Measurements from ENCODE around the gene KAZN. TPM values are rescaled to one million over a fixed set of nuclear protein-coding genes. Genes with fewer than 3 reads are reported as not detected.

The KAZN gene
- total RNA-seq, 3 donors from 2014 or later: 12.2 to 16.4 (median 16.2) TPM

GRCh38 chr1:14812189-14812588 lies 213.7 kb downstream of the KAZN start:
- no peak for DNase-seq (ENCODE audit: low spot score in 2 of 2)
- no peak overlapping the region for H3K4me3 ChIP-seq
- H3K9me3 ChIP-seq: peaks cover 1 to 7% of the 10 kb centered on the region in 2 donors
- no peak for TF ChIP-seq CTCF (IDR thresholded peaks at IDR 0.05)
- TF ChIP-seq POLR2AphosphoS5 (IDR thresholded peaks at IDR 0.05): no peak
- TF ChIP-seq POLR2A (IDR thresholded peaks at IDR 0.05): no peak
- intact Hi-C loops (cut with DNase I; ENCODE audit: low total_unique reads): no loop called here
- H3K4me1 ChIP-seq: no peaks in the 10 kb centered on the region
- H3K27me3 ChIP-seq: no peaks in the 10 kb centered on the region
- H3K36me3 ChIP-seq: no peaks in the 10 kb centered on the region
- peak overlapping the region in 1 of 2 donors; percentile 7 for H3K27ac ChIP-seq

- H3K27ac ChIP-seq: no peak overlapping the region
- no peaks in the 10 kb centered on the region for H3K9me3 ChIP-seq
- no peak for DNase-seq (ENCODE audit: low spot score in 2 of 2)
- no peaks in the 10 kb centered on the region for H3K27me3 ChIP-seq
- TF ChIP-seq POLR2A (IDR thresholded peaks at IDR 0.05) (no peak), CTCF (IDR thresholded peaks at IDR 0.05) (no peak), POLR2AphosphoS5 (IDR thresholded peaks at IDR 0.05) (no peak)
- H3K4me1 ChIP-seq: no peaks in the 10 kb centered on the region
- H3K36me3 ChIP-seq: no peaks in the 10 kb centered on the region
- H3K4me3 ChIP-seq: no peak overlapping the region
- intact Hi-C loops (cut with DNase I; ENCODE audit: low total_unique reads): no loop called here
These were observed 216.8 kb downstream of the KAZN start for GRCh38 chr1:14815175-14815877.

GRCh38 chr1:14817223-14818170 lies 219.0 kb downstream of the KAZN start:
- Histone ChIP-seq H3K4me1 (no peaks in the 10 kb centered on the region), H3K27me3 (no peaks in the 10 kb centered on the region), H3K36me3 (no peaks in the 10 kb centered on the region), H3K27ac (no peak overlapping the region), H3K9me3 (no peaks in the 10 kb centered on the region), H3K4me3 (no peak overlapping the region)
- intact Hi-C loops (cut with DNase I; ENCODE audit: low total_unique reads): no loop called here
- no peak for TF ChIP-seq POLR2AphosphoS5 (IDR thresholded peaks at IDR 0.05)
- TF ChIP-seq POLR2A (IDR thresholded peaks at IDR 0.05): no peak
- TF ChIP-seq CTCF (IDR thresholded peaks at IDR 0.05): no peak
- DNase-seq (ENCODE audit: low spot score in 2 of 2): no peak

GRCh38 chr1:14820295-14821085 lies 222.0 kb downstream of the KAZN start:
- TF ChIP-seq CTCF (IDR thresholded peaks at IDR 0.05): no peak
- TF ChIP-seq POLR2AphosphoS5 (IDR thresholded peaks at IDR 0.05): no peak
- no peak for TF ChIP-seq POLR2A (IDR thresholded peaks at IDR 0.05)
- intact Hi-C loops (cut with DNase I; ENCODE audit: low total_unique reads): no loop called here
- Histone ChIP-seq H3K9me3 (no peaks in the 10 kb centered on the region), H3K4me3 (no peak overlapping the region), H3K36me3 (no peaks in the 10 kb centered on the region), H3K27me3 (no peaks in the 10 kb centered on the region), H3K27ac (no peak overlapping the region), H3K4me1 (no peaks in the 10 kb centered on the region)
- DNase-seq (ENCODE audit: low spot score in 2 of 2): no peak
